HL-60 (cell line): ENCODE results near the gene PRICKLE3.

Source experiments
- DNase-seq, 2 experiments: peaks; one replicate each; pipeline ENCODE4 v3.0.0-alpha.2; 2010 to 2020; ENCODE audit warnings: low read depth in 1 of 2, low spot score in 1 of 2
- H3K27ac ChIP-seq: fragments of 250-450 bp; sonication (Bioruptor Pico); replicated peaks from 2 replicates; pipeline ENCODE4 v1.5.1; 2020; ENCODE audit warnings: mild to moderate bottlenecking, moderate library complexity
- H3K27me3 ChIP-seq: fragments of 250-450 bp; sonication (Bioruptor Pico); 2 replicates; pipeline ENCODE4 v1.5.1; 2021; ENCODE audit warnings: mild to moderate bottlenecking, moderate library complexity; ENCODE audit not compliant: insufficient read depth, poor library complexity, severe bottlenecking
- H3K4me3 ChIP-seq: replicated peaks from 2 replicates; pipeline ENCODE4 v1.5.1; 2011; ENCODE audit warnings: mild to moderate bottlenecking, control low read depth, low read length; ENCODE audit not compliant: insufficient read depth
- GABPA ChIP-seq: IDR thresholded peaks from 2 replicates; pipeline ENCODE4 v1.6.1; 2012; ENCODE audit warnings: low read depth
- POLR2AphosphoS5 ChIP-seq: IDR thresholded peaks from 2 replicates; pipeline ENCODE4 v1.6.1; 2012; ENCODE audit warnings: low read depth
- SPI1 ChIP-seq: IDR thresholded peaks from 2 replicates; pipeline ENCODE4 v1.6.1; 2012; ENCODE audit warnings: low read depth, mild to moderate bottlenecking, borderline replicate concordance
- TF ChIP-seq, protein P1 (sequence below): IDR thresholded peaks from one replicate; pipeline ENCODE4 v1.5.1; 2011; ENCODE audit warnings: low read length, control low read depth, inconsistent platforms; ENCODE audit not compliant: insufficient read depth
- TF ChIP-seq, protein P2 (sequence below): IDR thresholded peaks from 2 replicates; pipeline ENCODE4 v1.6.1; 2012; ENCODE audit warnings: low read depth; ENCODE audit not compliant: insufficient replicate concordance

The PRICKLE3 gene

DNA sequence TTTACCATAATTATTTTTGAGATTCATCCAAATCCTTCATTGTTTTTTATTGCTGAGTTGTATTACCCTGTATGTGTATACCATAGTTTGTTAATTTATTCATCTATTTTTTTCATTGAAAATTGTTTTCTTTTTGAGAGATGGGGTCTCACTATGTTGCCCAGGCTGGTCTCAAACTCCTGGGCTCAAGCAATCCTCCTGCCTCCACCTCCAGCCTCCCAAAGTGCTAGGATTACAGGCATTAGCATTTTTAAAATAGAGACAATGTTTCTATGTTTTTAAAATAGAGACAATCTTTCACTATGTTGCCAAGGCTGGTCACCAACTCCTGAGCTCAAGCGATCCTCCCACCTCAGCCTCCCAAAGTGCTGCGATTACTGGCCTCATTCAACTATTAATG is 25.3 kb downstream of the PRICKLE3 start:
- no peak overlapping the region for H3K4me3 ChIP-seq
- TF ChIP-seq GABPA (no peak), SPI1 (no peak), POLR2AphosphoS5 (no peak)
- TF ChIP-seq, protein P1, sequence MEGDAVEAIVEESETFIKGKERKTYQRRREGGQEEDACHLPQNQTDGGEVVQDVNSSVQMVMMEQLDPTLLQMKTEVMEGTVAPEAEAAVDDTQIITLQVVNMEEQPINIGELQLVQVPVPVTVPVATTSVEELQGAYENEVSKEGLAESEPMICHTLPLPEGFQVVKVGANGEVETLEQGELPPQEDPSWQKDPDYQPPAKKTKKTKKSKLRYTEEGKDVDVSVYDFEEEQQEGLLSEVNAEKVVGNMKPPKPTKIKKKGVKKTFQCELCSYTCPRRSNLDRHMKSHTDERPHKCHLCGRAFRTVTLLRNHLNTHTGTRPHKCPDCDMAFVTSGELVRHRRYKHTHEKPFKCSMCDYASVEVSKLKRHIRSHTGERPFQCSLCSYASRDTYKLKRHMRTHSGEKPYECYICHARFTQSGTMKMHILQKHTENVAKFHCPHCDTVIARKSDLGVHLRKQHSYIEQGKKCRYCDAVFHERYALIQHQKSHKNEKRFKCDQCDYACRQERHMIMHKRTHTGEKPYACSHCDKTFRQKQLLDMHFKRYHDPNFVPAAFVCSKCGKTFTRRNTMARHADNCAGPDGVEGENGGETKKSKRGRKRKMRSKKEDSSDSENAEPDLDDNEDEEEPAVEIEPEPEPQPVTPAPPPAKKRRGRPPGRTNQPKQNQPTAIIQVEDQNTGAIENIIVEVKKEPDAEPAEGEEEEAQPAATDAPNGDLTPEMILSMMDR = no peak
- TF ChIP-seq, protein P2, sequence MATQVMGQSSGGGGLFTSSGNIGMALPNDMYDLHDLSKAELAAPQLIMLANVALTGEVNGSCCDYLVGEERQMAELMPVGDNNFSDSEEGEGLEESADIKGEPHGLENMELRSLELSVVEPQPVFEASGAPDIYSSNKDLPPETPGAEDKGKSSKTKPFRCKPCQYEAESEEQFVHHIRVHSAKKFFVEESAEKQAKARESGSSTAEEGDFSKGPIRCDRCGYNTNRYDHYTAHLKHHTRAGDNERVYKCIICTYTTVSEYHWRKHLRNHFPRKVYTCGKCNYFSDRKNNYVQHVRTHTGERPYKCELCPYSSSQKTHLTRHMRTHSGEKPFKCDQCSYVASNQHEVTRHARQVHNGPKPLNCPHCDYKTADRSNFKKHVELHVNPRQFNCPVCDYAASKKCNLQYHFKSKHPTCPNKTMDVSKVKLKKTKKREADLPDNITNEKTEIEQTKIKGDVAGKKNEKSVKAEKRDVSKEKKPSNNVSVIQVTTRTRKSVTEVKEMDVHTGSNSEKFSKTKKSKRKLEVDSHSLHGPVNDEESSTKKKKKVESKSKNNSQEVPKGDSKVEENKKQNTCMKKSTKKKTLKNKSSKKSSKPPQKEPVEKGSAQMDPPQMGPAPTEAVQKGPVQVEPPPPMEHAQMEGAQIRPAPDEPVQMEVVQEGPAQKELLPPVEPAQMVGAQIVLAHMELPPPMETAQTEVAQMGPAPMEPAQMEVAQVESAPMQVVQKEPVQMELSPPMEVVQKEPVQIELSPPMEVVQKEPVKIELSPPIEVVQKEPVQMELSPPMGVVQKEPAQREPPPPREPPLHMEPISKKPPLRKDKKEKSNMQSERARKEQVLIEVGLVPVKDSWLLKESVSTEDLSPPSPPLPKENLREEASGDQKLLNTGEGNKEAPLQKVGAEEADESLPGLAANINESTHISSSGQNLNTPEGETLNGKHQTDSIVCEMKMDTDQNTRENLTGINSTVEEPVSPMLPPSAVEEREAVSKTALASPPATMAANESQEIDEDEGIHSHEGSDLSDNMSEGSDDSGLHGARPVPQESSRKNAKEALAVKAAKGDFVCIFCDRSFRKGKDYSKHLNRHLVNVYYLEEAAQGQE = no peak
- no peak for DNase-seq
- H3K27ac ChIP-seq = no peak overlapping the region
- H3K27me3 ChIP-seq = no peaks in the 10 kb centered on the region

DNA sequence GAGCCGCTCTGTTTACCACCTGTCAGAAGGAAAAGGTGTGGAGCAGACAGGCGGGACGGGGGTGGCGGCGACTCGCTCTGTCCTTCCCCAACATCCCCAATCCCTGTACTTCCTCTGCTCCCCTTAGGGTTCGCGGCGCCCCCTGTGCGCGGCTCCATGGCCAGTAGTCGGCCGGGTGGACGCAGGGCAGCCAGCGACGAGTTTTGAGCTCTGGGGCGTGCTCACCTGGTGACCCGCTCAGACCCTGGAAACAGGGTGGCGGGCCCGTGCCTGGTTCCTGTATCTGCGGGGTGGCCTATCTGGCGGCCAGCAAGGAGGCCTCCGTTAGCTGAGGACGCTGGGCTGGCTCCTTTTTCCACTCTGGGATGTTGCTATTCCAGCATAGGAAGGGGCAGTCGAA is 29.0 kb downstream of the PRICKLE3 start:
- no peaks in the 10 kb centered on the region for H3K27me3 ChIP-seq
- no peak for TF ChIP-seq POLR2AphosphoS5
- TF ChIP-seq SPI1 = no peak
- TF ChIP-seq, protein P1 = no peak
- TF ChIP-seq, protein P2 = no peak
- TF ChIP-seq GABPA = no peak
- no peak overlapping the region for H3K27ac ChIP-seq
- H3K4me3 ChIP-seq = no peak overlapping the region
- no peak for DNase-seq

DNA sequence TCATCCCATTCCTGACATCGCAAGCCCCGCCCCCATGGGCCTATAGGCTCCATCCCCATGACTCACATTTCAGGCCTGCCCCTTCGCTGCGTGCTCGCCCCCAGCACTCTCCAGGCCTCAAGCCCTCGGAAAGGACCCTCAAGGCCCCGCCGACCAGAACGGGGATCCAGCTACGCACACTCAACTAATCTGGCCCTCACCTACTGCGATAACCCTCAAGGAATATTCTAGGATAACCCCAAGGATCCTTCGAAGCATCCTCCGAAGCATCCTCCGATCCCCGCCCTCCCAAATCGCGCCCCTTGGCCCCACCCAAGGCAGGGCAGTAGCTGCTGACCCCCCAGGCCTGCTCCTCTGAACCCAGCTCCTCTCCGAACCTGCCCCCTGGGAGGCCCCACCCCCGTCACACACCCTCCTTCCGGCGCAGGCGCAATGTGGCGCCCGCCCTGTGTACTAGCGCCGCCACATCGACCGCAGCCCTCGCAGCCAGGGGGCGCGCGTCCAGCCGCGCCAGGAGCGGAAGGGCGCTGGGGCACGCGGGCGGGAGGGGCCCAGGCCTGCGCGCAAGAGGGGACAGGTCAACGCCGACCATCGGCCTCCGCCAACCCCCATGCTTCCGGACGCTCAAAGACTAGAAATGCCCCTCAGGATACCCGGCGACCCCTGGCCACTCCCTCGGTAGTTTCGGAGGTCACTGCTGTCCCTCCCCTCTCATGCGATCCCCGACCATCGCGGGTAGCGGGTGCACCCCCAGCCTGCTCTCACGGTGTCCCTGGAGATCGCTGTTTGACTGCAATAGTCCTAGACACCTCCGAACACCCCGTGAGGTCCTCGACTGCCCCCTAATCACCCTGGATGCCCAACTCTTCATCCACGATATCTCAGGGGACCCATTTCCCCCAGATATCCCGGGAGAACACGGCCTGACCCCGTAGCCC is 30.0 kb downstream of the PRICKLE3 start:
- H3K27ac ChIP-seq = peak overlapping the region; percentile 40; the same call in 1 of the 2 replicates
- DNase-seq = peak in 1 of 2 experiments; percentile 76
- TF ChIP-seq GABPA (no peak), POLR2AphosphoS5 (peak; percentile 43; the same call in 1 of the 2 replicates)
- TF ChIP-seq, protein P1 = peak; percentile 16
- no peaks in the 10 kb centered on the region for H3K27me3 ChIP-seq
- peak overlapping the region; percentile 46 for H3K4me3 ChIP-seq
